GM10248 (cell line): Measurements from ENCODE around the gene FXYD3.
A peak's percentile ranks its signal among the peaks of the same experiment; 100 is the strongest.

Experiments
- CTCF ChIA-PET: fragments of 300-600 bp; sonication (Branson Sonifier 250); formaldehyde crosslinking; extraction: SDS; loops from one replicate; lab custom pipeline; 2021; ENCODE audit warnings: antibody characterized with exemption; lab: Yijun Ruan, JAX
- POLR2A ChIA-PET: fragments of 350-650 bp; sonication (Branson Sonifier 250); formaldehyde crosslinking; extraction: SDS; loops from one replicate; lab custom pipeline; 2020; ENCODE audit warnings: antibody characterized with exemption; lab: Yijun Ruan, JAX
- DNase-seq: peaks from one replicate; pipeline ENCODE4 v3.0.0; 2012; ENCODE audit errors: extremely low spot score
- TF ChIP-seq, protein P1 (sequence below): IDR thresholded peaks from 2 replicates; pipeline ENCODE4 v1.5.1; 2012; ENCODE audit warnings: mild to moderate bottlenecking, low read depth; ENCODE audit errors: extremely low read depth, missing control alignments, control extremely low read depth

FXYD3 gene

DNA sequence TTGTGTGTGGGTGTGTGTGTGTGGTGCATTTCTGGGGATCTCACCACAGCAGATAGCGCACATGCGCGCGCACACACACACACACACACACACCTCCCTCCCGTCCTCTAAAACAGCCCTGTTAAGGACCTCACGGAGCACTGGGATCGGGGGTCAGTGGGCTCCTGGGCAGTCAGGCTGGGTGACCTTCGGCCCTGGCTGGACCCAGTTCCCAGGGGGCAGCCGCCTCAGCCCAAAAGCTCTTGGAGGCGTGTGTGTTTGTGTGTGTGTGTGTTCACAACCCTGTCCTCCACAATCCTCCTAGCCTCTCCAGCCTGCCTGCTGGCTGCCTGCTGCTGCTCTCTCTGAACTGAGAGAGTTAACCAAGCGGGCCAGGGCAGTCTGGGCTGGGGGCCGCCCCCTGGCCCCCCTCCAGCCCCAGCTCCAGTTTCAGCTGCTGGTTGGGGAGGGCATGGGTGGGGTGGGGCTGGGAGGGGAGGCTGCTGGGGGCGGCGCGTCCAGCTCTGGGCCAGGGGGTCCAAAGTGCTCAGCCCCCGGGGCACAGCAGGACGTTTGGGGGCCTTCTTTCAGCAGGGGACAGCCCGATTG lies 22.8 kb downstream of the FXYD3 start, which contains the start of gene FXYD1:
FXYD1 (plus strand) TSS at position 520 of the 588 bp plus-strand sequence. CDS start 1,256 bp downstream, outside the sequence.
- TF ChIP-seq, protein P1, sequence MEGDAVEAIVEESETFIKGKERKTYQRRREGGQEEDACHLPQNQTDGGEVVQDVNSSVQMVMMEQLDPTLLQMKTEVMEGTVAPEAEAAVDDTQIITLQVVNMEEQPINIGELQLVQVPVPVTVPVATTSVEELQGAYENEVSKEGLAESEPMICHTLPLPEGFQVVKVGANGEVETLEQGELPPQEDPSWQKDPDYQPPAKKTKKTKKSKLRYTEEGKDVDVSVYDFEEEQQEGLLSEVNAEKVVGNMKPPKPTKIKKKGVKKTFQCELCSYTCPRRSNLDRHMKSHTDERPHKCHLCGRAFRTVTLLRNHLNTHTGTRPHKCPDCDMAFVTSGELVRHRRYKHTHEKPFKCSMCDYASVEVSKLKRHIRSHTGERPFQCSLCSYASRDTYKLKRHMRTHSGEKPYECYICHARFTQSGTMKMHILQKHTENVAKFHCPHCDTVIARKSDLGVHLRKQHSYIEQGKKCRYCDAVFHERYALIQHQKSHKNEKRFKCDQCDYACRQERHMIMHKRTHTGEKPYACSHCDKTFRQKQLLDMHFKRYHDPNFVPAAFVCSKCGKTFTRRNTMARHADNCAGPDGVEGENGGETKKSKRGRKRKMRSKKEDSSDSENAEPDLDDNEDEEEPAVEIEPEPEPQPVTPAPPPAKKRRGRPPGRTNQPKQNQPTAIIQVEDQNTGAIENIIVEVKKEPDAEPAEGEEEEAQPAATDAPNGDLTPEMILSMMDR = no peak
- ChIA-PET POLR2A (no interaction called here), CTCF (interaction anchor here (1.1 to 5.5 kb wide), 5 partner anchors 9 to 75 kb away, joined by 3 to 65 read pairs (median 39); no protein-coding TSS in a partner anchor)
- no peak for DNase-seq

DNA sequence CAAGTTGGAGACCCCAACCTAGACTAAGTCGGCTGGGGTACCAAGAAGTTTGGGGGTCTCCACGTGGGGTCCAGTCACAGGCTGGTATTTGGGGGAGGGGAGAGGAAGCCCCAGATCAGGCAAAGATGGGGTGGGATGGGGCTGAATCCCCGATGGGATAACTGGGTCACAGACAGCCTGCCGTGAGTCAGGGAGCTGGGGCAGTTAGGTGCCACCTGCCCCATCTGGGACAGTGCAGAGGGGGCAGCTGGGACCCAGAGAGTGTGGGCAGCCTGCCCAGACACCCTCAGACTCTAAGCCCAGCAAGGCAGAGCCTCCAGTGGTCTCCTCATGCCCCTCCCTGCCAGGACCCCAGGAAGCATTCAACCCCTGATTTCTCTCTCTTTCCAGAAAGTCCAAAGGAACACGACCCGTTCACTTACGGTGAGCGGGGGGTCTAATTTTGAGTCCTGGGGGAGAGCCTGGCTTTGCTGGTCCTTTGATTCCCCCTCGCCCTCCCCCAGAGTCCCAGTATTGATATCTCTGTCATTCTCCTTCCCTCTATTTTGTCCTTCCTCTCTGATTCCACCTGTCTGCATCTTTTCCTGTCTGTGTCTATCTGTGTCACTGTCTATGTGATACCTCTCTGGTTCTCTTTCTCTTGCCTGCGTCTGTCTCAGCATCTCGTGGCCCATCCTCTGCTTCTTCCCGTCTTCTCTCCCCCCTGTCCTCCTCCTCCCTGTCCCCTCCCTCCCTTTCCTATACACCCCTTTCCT lies 24.8 kb downstream of the FXYD3 start:
- TF ChIP-seq, protein P1 = no peak
- ChIA-PET POLR2A (no interaction called here), CTCF (interaction anchor here (0.9 to 2.3 kb wide), 11 partner anchors 16 to 162 kb away, joined by 3 to 17 read pairs (median 6); partner anchors contain the start of gene USF2)
- no peak for DNase-seq

DNA sequence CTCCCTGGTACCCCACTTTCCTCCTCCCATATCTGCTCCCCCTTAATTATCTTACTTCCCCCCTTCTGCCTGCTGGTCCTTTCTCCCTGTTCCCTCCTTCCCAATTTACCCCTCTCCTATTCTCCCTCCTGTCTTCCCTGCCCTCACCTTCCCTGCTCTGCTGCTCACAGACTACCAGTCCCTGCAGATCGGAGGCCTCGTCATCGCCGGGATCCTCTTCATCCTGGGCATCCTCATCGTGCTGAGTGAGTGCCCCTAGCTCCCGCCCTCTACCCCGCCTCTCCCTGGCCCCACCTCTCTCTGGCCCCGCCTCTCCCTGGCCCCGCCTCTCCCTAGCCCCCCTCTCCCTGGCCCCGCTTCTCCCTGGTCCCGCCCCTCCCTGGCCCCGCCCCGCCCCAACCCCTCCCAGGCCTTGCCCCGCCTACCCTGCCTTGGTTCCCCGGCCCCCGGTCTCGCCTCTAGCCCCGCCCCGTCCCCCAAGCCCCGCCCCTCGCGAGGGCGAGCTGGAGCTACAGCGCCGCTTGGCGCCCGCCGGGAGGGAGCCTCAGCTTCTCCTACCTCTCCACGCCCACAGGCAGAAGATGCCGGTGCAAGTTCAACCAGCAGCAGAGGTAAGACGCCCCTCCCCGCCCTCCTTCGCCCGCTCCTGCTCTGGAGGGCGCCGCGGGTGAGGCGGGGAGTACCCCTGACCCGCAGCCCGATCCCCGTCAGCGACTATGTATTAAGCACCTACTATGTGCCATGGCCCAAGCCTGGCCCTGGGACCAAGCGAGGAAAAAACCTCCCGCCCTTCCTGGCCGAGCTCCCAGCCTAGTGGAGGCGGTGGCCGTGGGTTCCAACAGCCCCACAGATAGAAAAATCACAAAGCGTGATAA lies 25.6 kb downstream of the FXYD3 start:
- CTCF ChIA-PET = interaction anchor here (0.9 to 2.8 kb wide), 30 partner anchors 10 to 369 kb away, joined by 3 to 24 read pairs (median 5); partner anchors contain the start of genes FXYD5 and USF2
- POLR2A ChIA-PET = interaction anchor here (0.6 kb wide), 2 partner anchors 323 to 606 kb away, joined by 3 read pairs; no protein-coding TSS in a partner anchor

DNA sequence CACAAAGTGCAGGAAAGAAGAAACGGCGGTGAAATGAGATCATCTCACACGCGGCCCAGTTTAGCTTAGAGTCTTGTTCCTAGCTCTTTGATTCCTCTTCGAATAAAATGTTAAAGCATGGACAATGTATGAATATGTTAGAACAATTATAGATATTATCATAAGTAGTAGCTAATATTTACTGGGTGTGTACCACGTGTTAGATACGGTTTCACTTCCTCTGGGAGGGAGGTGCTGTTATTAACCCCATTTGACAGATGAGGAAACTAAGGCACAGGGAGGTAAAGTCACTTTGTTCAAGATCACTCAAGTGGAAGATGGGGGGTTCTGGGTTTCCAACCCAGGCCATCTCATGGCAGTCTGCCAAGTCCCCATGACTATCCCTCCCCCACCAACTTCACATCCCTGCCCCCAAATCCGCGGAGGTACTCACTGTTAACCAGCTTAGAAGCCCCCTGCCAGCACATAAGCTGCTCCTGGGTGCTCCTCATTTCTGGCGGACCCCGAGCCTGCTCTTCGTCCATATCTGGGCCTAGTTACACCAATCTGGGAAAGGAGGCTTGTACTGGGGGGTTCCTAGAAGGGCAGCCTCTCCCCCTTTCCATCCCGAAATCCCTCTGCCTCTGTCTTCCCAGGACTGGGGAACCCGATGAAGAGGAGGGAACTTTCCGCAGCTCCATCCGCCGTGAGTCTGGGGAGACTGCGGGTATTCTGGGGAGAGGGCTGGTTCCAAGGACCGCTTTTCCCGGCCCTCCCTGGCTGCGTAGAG lies 26.4 kb downstream of the FXYD3 start:
- POLR2A ChIA-PET = interaction anchor here (0.6 kb wide), 1 partner anchor 323 kb away, joined by 3 read pairs; no protein-coding TSS in a partner anchor
- TF ChIP-seq, protein P1 = no peak
- no peak for DNase-seq
- CTCF ChIA-PET = interaction anchor here (0.7 to 2.8 kb wide), 30 partner anchors 9 to 368 kb away, joined by 3 to 24 read pairs (median 5); partner anchors contain the start of genes FXYD5 and USF2

More for the DNA sequence above, 25.6 kb downstream of the FXYD3 start:
- TF ChIP-seq, protein P1 = peak; percentile 60
- DNase-seq = peak; percentile 100

DNA sequence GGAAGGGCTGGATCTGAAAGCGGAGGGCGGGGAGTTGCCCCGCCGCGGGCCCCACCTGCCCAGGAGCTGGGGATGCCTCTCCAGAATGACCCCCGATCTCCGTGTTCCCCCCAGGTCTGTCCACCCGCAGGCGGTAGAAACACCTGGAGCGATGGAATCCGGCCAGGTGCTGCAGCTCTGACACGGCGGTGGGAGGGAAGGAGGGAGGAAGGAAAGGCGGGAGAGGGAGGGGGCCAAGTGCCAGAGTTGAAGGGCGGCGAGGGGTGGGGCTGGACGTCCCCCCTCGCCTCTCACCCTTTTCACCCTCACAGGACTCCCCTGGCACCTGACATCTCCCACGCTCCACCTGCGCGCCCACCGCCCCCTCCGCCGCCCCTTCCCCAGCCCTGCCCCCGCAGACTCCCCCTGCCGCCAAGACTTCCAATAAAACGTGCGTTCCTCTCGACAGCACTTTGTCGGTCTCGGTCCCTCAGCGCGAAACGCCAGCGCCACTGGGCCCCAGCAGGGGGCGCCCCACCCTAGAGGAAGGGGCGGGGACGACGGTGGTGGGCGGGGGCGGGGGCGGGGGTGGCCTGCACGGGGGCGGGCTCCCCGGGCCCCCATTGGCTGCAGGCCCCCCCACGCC lies 27.1 kb downstream of the FXYD3 start:
- POLR2A ChIA-PET = interaction anchor here (0.6 kb wide), 1 partner anchor 57 kb away, joined by 3 read pairs; no protein-coding TSS in a partner anchor
- TF ChIP-seq, protein P1 = peak; percentile 67
- CTCF ChIA-PET = interaction anchor here (0.7 to 2.8 kb wide), 20 partner anchors 8 to 368 kb away, joined by 3 to 24 read pairs (median 5); partner anchors contain the start of genes FXYD5 and USF2
- peak; percentile 70 for DNase-seq
